IMR-90 (cell line): Measurements from ENCODE around the gene TBC1D4. TPM values are rescaled to one million over a fixed set of nuclear protein-coding genes. Genes with fewer than 3 reads are reported as not detected.

Experiments used
- ATAC-seq: fragments of 200-7000 bp; cut with Tn5 transposase; 2 replicates; pipeline ENCODE4 v1.9.1; 2020; ENCODE audit warnings: low read depth, mild to moderate bottlenecking, moderate library complexity
- BruUV-seq: library from RNA; stranded (reverse); fragments of 400-500 nt; replicated peaks from 2 replicates; lab custom pipeline; 2021; lab: Mats Ljungman, UMichigan
- CTCF ChIA-PET: fragments of 300-600 bp; formaldehyde crosslinking; extraction: SDS; loops from one replicate; lab custom pipeline; 2021; ENCODE audit warnings: antibody characterized with exemption; lab: Yijun Ruan, JAX
- POLR2A ChIA-PET: fragments of 300-600 bp; sonication (Branson Sonifier 250); formaldehyde crosslinking; loops from one replicate; lab custom pipeline; 2022; ENCODE audit warnings: antibody characterized with exemption; ENCODE audit not compliant: unreplicated experiment; lab: Charles Lee
- DNase-seq: peaks from one replicate; pipeline ENCODE4 v3.0.0; 2013
- H2AFZ ChIP-seq: replicated peaks from 2 replicates; pipeline ENCODE3; 2013; ENCODE audit warnings: low read length, mild to moderate bottlenecking; ENCODE audit not compliant: poor library complexity
- H2AK5ac ChIP-seq: 2 replicates; pipeline ENCODE4 v1.6.1; 2013; ENCODE audit warnings: low read depth, low read length, inconsistent platforms
- H2AK9ac ChIP-seq: replicated peaks from 2 replicates; pipeline ENCODE3; 2013; ENCODE audit warnings: mild to moderate bottlenecking, low read depth, low read length, moderate library complexity; ENCODE audit not compliant: poor library complexity
- H2BK120ac ChIP-seq: 2 replicates; pipeline ENCODE4 v1.6.1; 2013; ENCODE audit warnings: low read depth, low read length, inconsistent platforms
- H2BK15ac ChIP-seq: 3 replicates; pipeline ENCODE4 v1.6.1; 2013; ENCODE audit warnings: low read depth, low read length, inconsistent platforms
- H2BK20ac ChIP-seq: 2 replicates; pipeline ENCODE4 v1.6.1; 2013; ENCODE audit warnings: low read depth, mild to moderate bottlenecking, inconsistent platforms, low read length, moderate library complexity
- H2BK5ac ChIP-seq: 2 replicates; pipeline ENCODE4 v1.6.1; 2013; ENCODE audit warnings: mild to moderate bottlenecking, low read depth, low read length, inconsistent platforms; ENCODE audit not compliant: poor library complexity, severe bottlenecking
- H3K14ac ChIP-seq: replicated peaks from 2 replicates; pipeline ENCODE4 v1.6.1; 2013; ENCODE audit warnings: low read depth, low read length, inconsistent platforms
- H3K18ac ChIP-seq: 2 replicates; pipeline ENCODE4 v1.6.1; 2013; ENCODE audit warnings: low read depth, low read length, control low read depth
- H3K23ac ChIP-seq: 2 replicates; pipeline ENCODE4 v1.6.1; 2013; ENCODE audit warnings: low read depth, low read length, inconsistent platforms
- H3K27ac ChIP-seq: 2 replicates; pipeline ENCODE4 v1.5.1; 2013; ENCODE audit warnings: mild to moderate bottlenecking, control low read depth, low read length; ENCODE audit not compliant: insufficient read depth
- H3K27me3 ChIP-seq: 2 replicates; pipeline ENCODE4 v1.6.1; 2013; ENCODE audit warnings: low read length; ENCODE audit not compliant: control insufficient read depth, insufficient read depth
- H3K36me3 ChIP-seq: 2 replicates; pipeline ENCODE4 v1.6.1; 2013; ENCODE audit warnings: low read length, mixed read lengths; ENCODE audit not compliant: control insufficient read depth, insufficient read depth
- H3K4ac ChIP-seq: 2 replicates; pipeline ENCODE4 v1.6.1; 2013; ENCODE audit warnings: low read depth, low read length, inconsistent platforms
- H3K4me1 ChIP-seq: 2 replicates; pipeline ENCODE4 v1.6.1; 2013; ENCODE audit warnings: low read length, mixed read lengths; ENCODE audit not compliant: control insufficient read depth, insufficient read depth
- H3K4me2 ChIP-seq: 2 replicates; pipeline ENCODE4 v1.6.1; 2013; ENCODE audit warnings: low read depth, mild to moderate bottlenecking, control low read depth, low read length, moderate library complexity
- H3K4me3 ChIP-seq: 2 replicates; pipeline ENCODE4 v1.5.1; 2013; ENCODE audit warnings: low read depth, mild to moderate bottlenecking, control low read depth, low read length, moderate library complexity; ENCODE audit not compliant: insufficient read depth
- H3K56ac ChIP-seq: 2 replicates; pipeline ENCODE4 v1.6.1; 2013; ENCODE audit warnings: low read length, inconsistent platforms; ENCODE audit not compliant: insufficient read depth; ENCODE audit errors: extremely low read depth
- H3K79me1 ChIP-seq, 2 experiments: 2 replicates each; pipeline ENCODE4 v1.6.1; 2013; ENCODE audit warnings: low read length in 2 of 2, inconsistent platforms in 1 of 2, low read depth in 1 of 2
- H3K9ac ChIP-seq: 2 replicates; pipeline ENCODE4 v1.6.1; 2013; ENCODE audit warnings: low read depth, low read length, control low read depth
- H3K9me1 ChIP-seq: 2 replicates; pipeline ENCODE4 v1.6.1; 2013; ENCODE audit warnings: low read length, inconsistent platforms; ENCODE audit not compliant: insufficient read depth
- H3K9me3 ChIP-seq: 2 replicates; pipeline ENCODE4 v1.6.1; 2013; ENCODE audit warnings: low read length; ENCODE audit not compliant: control insufficient read depth, insufficient read depth
- H4K20me1 ChIP-seq: 2 replicates; pipeline ENCODE4 v1.6.1; 2013; ENCODE audit warnings: low read length, inconsistent platforms; ENCODE audit not compliant: insufficient read depth
- H4K5ac ChIP-seq: 2 replicates; pipeline ENCODE4 v1.6.1; 2013; ENCODE audit warnings: mild to moderate bottlenecking, low read depth, low read length, control low read depth
- H4K8ac ChIP-seq, 2 experiments: 2 replicates each; pipeline ENCODE4 v1.6.1; 2013; ENCODE audit warnings: low read depth in 2 of 2, low read length in 2 of 2, control low read depth in 1 of 2, inconsistent platforms in 1 of 2
- H4K91ac ChIP-seq: 2 replicates; pipeline ENCODE4 v1.6.1; 2013; ENCODE audit warnings: low read depth, low read length, inconsistent platforms; ENCODE audit not compliant: insufficient read depth
- BHLHE40 ChIP-seq: fragments of 150-350 bp; IDR thresholded peaks from 2 replicates; pipeline ENCODE4 v1.6.1; 2016; ENCODE audit warnings: mild to moderate bottlenecking, low read depth, low read length
- CHD1 ChIP-seq: IDR thresholded peaks from 2 replicates; pipeline ENCODE4 v1.6.1; 2012; ENCODE audit warnings: low read depth, low read length, improper control_type of control experiment
- ELK1 ChIP-seq: fragments of 150-350 bp; IDR thresholded peaks from 2 replicates; pipeline ENCODE4 v1.6.1; 2016; ENCODE audit warnings: low read depth, mild to moderate bottlenecking, low read length, moderate library complexity, borderline replicate concordance
- FOS ChIP-seq: fragments of 150-350 bp; IDR thresholded peaks from 2 replicates; pipeline ENCODE4 v1.6.1; 2016; ENCODE audit warnings: low read depth, low read length
- MAFK ChIP-seq: IDR thresholded peaks from 2 replicates; pipeline ENCODE4 v1.6.1; 2012; ENCODE audit warnings: low read depth, low read length, improper control_type of control experiment
- MAZ ChIP-seq: IDR thresholded peaks from 2 replicates; pipeline ENCODE4 v1.6.1; 2012; ENCODE audit warnings: low read depth, mild to moderate bottlenecking, low read length, improper control_type of control experiment, moderate library complexity, borderline replicate concordance
- MXI1 ChIP-seq: IDR thresholded peaks from 2 replicates; pipeline ENCODE4 v1.6.1; 2012; ENCODE audit warnings: low read depth, mild to moderate bottlenecking, low read length, moderate library complexity, borderline replicate concordance
- NFE2L2 ChIP-seq: fragments of 150-350 bp; IDR thresholded peaks from 2 replicates; pipeline ENCODE4 v1.6.1; 2016; ENCODE audit warnings: low read depth, mild to moderate bottlenecking, low read length
- POLR2A ChIP-seq: IDR thresholded peaks from 2 replicates; pipeline ENCODE4 v1.6.1; 2012; ENCODE audit warnings: mild to moderate bottlenecking, low read depth, low read length
- RAD21 ChIP-seq: IDR thresholded peaks from 2 replicates; pipeline ENCODE4 v1.6.1; 2012; ENCODE audit warnings: low read length, improper control_type of control experiment
- SMC3 ChIP-seq: fragments of 150-350 bp; IDR thresholded peaks from 2 replicates; pipeline ENCODE4 v1.6.1; 2016; ENCODE audit warnings: low read depth, mild to moderate bottlenecking, antibody characterized with exemption, low read length, moderate library complexity
- WGBS, 2 experiments: methylation state at CpG; one replicate each; pipeline versions ENCODE4 v1.1.5 to v1.1.7; 2013; ENCODE audit warnings: missing lambda C conversion rate in 2 of 2; ENCODE audit not compliant: insufficient read length in 1 of 2; ENCODE audit errors: extremely low coverage in 2 of 2; 5-methylcytosine and 5-hydroxymethylcytosine counted together
- dilution Hi-C: fragments of 300-500 bp; cut with HindIII; formaldehyde crosslinking; loops from one replicate; pipeline ENCODE4 v1.14.3; 2018; ENCODE audit warnings: low sequenced_read_pairs; ENCODE audit not compliant: unreplicated experiment
- in situ Hi-C: fragments of 300-500 bp; cut with MboI; formaldehyde crosslinking; loops from 3 replicates; pipeline ENCODE4 v1.14.3; 2019; ENCODE audit warnings: low sequenced_read_pairs, inconsistent platforms, mixed read lengths
- intact Hi-C: fragments of 100-400 bp; cut with micrococcal nuclease; formaldehyde crosslinking; loops from 2 replicates; pipeline ENCODE4 v1.10.0; 2022
- polyA plus RNA-seq, 3 experiments: library from polyadenylated mRNA; depleted of rRNA; stranded (reverse); fragments of >200 nt; gene quantifications; 2 replicates each; pipeline ENCODE4 v1.2.3, GENCODE V29; 2012; ENCODE audit warnings: low replicate concordance in 1 of 3
- total RNA-seq: library from RNA; depleted of rRNA; stranded (reverse); fragments of >200 nt; gene quantifications from 2 replicates; pipeline ENCODE4 v1.2.3, GENCODE V29; 2012
- TF ChIP-seq, protein P1 (sequence below): conservative IDR thresholded peaks from 2 replicates; pipeline ENCODE4 v1.5.1; 2012; ENCODE audit warnings: mild to moderate bottlenecking, low read depth, low read length, improper control_type of control experiment
- TF ChIP-seq, protein P2 (sequence below): fragments of 150-350 bp; IDR thresholded peaks from 2 replicates; pipeline ENCODE4 v1.6.1; 2017; ENCODE audit warnings: mild to moderate bottlenecking, antibody characterized with exemption, low read length, low read depth

TBC1D4 gene
- total and polyA plus RNA-seq, 2 of the 4 experiments (the other 2 are of a cell fraction), result 7.5 to 22.8 TPM

DNA sequence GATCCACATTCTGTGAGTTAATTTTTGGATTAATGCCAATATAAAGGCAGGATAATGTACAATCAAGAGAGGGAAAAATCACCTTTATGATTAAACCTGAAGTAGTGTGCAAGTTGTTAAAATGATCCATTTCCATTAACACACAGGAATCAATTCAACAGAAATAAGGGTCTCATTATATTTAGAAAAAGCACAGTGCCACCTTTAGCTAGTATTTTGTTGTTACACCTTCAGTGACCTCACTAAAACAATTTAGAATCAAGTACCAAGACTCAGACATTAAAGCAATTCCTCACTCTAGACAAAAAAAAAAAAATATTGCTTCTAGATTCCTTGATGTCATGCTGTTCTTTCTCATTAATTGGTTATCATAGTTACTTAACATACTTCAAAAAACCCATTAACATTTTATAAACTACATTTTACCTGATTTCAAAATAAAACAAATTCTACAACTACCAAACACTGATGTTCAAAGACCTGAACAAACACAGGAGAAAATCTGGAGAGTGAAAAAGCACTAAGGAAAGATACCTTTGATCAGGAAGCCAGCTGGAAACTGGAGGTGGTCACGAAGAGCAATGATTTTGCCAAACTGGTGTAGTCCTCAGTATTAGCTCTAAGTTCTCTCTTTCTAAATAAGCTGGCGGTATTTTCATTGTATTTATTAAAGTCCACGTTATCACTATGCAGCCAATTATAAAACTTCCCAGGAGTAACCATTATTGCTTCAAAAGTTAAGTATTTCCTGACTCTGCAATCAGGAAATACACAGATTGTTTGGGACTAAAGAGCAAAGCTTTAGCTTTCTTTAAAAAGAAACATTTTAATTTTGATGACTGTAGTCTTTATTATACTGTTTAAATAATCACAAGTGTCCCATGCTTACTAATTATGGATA lies 115.3 kb downstream of the TBC1D4 start:
- DNase-seq, result no peak
- TF ChIP-seq MAZ (no peak), NFE2L2 (no peak), ELK1 (no peak), SMC3 (no peak), BHLHE40 (no peak), MAFK (no peak), POLR2A (no peak), CHD1 (no peak), FOS (no peak), MXI1 (no peak), RAD21 (no peak)
- TF ChIP-seq, protein P1, sequence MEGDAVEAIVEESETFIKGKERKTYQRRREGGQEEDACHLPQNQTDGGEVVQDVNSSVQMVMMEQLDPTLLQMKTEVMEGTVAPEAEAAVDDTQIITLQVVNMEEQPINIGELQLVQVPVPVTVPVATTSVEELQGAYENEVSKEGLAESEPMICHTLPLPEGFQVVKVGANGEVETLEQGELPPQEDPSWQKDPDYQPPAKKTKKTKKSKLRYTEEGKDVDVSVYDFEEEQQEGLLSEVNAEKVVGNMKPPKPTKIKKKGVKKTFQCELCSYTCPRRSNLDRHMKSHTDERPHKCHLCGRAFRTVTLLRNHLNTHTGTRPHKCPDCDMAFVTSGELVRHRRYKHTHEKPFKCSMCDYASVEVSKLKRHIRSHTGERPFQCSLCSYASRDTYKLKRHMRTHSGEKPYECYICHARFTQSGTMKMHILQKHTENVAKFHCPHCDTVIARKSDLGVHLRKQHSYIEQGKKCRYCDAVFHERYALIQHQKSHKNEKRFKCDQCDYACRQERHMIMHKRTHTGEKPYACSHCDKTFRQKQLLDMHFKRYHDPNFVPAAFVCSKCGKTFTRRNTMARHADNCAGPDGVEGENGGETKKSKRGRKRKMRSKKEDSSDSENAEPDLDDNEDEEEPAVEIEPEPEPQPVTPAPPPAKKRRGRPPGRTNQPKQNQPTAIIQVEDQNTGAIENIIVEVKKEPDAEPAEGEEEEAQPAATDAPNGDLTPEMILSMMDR, result no peak
- TF ChIP-seq, protein P2, sequence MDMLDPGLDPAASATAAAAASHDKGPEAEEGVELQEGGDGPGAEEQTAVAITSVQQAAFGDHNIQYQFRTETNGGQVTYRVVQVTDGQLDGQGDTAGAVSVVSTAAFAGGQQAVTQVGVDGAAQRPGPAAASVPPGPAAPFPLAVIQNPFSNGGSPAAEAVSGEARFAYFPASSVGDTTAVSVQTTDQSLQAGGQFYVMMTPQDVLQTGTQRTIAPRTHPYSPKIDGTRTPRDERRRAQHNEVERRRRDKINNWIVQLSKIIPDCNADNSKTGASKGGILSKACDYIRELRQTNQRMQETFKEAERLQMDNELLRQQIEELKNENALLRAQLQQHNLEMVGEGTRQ, result no peak

More for the DNA sequence above, 115.3 kb downstream of the TBC1D4 start:
- Histone ChIP-seq H3K18ac (peak overlapping the region; percentile 42; the same call in 1 of the 2 replicates), H4K20me1 (no peaks in the 10 kb centered on the region), H4K5ac (peak overlapping the region; percentile 72; the same call in 1 of the 2 replicates), H3K27me3 (no peaks in the 10 kb centered on the region), H2BK5ac (peak overlapping the region; percentile 86), H4K8ac (peak overlapping the region; percentile 14 to 84; a peak in 2 of 4 replicates), H3K9ac (no peak overlapping the region; the same call in 1 of the 2 replicates), H2AK5ac (peak overlapping the region; percentile 79), H3K14ac (peak overlapping the region; percentile 77), H3K9me3 (no peaks in the 10 kb centered on the region), H3K56ac (peak overlapping the region; percentile 65; the same call in 1 of the 2 replicates), H2BK120ac (peak overlapping the region; percentile 85), H3K9me1 (peaks cover 6% of the 10 kb centered on the region), H3K4me3 (no peak overlapping the region), H3K23ac (peak overlapping the region; percentile 81; the same call in 1 of the 2 replicates), H3K4me1 (peaks cover 10% of the 10 kb centered on the region; the same call in 1 of the 2 replicates), H2BK20ac (peak overlapping the region; percentile 93), H3K79me1 (peaks cover 8 to 26% of the 10 kb centered on the region in 2 experiments; a peak in 2 of 4 replicates), H3K4me2 (peak overlapping the region; percentile 87; the same call in 1 of the 2 replicates), H2AFZ (no peak overlapping the region), H2BK15ac (peak overlapping the region; percentile 83), H3K36me3 (no peaks in the 10 kb centered on the region), H3K4ac (peak overlapping the region; percentile 83; the same call in 1 of the 2 replicates), H4K91ac (peak overlapping the region; percentile 47), H3K27ac (no peak overlapping the region), H2AK9ac (no peak overlapping the region)
- no peak for ATAC-seq
- intact Hi-C loops (no loop called here), dilution Hi-C loops (no loop called here), in situ Hi-C loops (no loop called here)
- no CpG with 5 or more reads among the region's 3 CpGs for WGBS, 2 experiments
- BruUV-seq, result no TSS peak
- ChIA-PET CTCF (interaction anchor here (0.7 to 1.4 kb wide), 4 partner anchors 9 to 125 kb away, joined by 4 to 6 read pairs (median 4); partner anchors contain the start of gene TBC1D4), POLR2A (interaction anchor here (0.5 kb wide), 1 partner anchor 175 kb away, joined by 3 read pairs; no protein-coding TSS in a partner anchor)
